HG03442 (cell line): ENCODE data around the gene COLGALT1.

ENCODE experiments used
- ATAC-seq: cut with Tn5 transposase; IDR thresholded peaks from one replicate; pipeline ENCODE4 v1.9.1; 2021; ENCODE audit warnings: mild to moderate bottlenecking, moderate library complexity; ENCODE audit not compliant: unreplicated experiment

The COLGALT1 gene

GRCh38 chr19:17617807-17618192, 62.4 kb downstream of the COLGALT1 start:
- no peak for ATAC-seq

- no peak for ATAC-seq
Measured at GRCh38 chr19:17618281-17618903, 62.9 kb downstream of the COLGALT1 start.

GRCh38 chr19:17618936-17619335, 63.5 kb downstream of the COLGALT1 start:
- no peak for ATAC-seq

- no peak for ATAC-seq
Measured at GRCh38 chr19:17620696-17621095, 65.2 kb downstream of the COLGALT1 start.

- ATAC-seq = no peak
Measured at GRCh38 chr19:17623224-17623935, 67.9 kb downstream of the COLGALT1 start.

GRCh38 chr19:17624314-17624991, 69.0 kb downstream of the COLGALT1 start:
- no peak for ATAC-seq

GRCh38 chr19:17625043-17625442, 69.6 kb downstream of the COLGALT1 start:
- ATAC-seq = no peak

GRCh38 chr19:17625980-17626379, 70.5 kb downstream of the COLGALT1 start:
- ATAC-seq = no peak

GRCh38 chr19:17626456-17627015, 71.1 kb downstream of the COLGALT1 start:
- no peak for ATAC-seq

GRCh38 chr19:17627161-17627560, 71.7 kb downstream of the COLGALT1 start:
- ATAC-seq = no peak

GRCh38 chr19:17627921-17628320, 72.5 kb downstream of the COLGALT1 start:
- no peak for ATAC-seq

GRCh38 chr19:17629760-17630159, 74.3 kb downstream of the COLGALT1 start:
- ATAC-seq = no peak

GRCh38 chr19:17632577-17632976, 77.1 kb downstream of the COLGALT1 start:
- no peak for ATAC-seq
